Left cardiac atrium (tissue), 4 donors: ENCODE data around the gene GLP1R. TPM values are rescaled to one million over a fixed set of nuclear protein-coding genes. Genes with fewer than 3 reads are reported as not detected.

Source experiments
- ATAC-seq, 2 donors: fragments of 200-7000 bp; cut with Tn5 transposase; one replicate each; pipeline ENCODE4 v1.9.1; 2020; ENCODE audit warnings: mild to moderate bottlenecking in 2 of 2, moderate library complexity in 2 of 2
- DNase-seq: peaks from one replicate; pipeline ENCODE4 v3.0.0-alpha.2; 2020
- intact Hi-C, 2 donors: fragments of 100-400 bp; cut with DNase I; formaldehyde crosslinking; loops; one replicate each; pipeline versions ENCODE4 v1.14.1 to v1.15.1; 2022 to 2023
- total RNA-seq, 2 donors: library from RNA; stranded (reverse); fragmentation: NEBNext Ultra II Directional; extraction: Animal tissue kit (Norgen Biotek cat#: 25700); gene quantifications; one replicate each; pipeline ENCODE4 v1.2.1, GENCODE V29; 2021
- donor health status: DM: no; HTN: yes; CAD: no.
- donor health status: DM: no; HTN: yes; CAD: no; lungs with severe emphysema.
- donor health status: DM: yes; HTN: yes; CAD: no.
- donor health status: Dilated cardiomyopathy.

The GLP1R gene
- total RNA-seq, 2 donors from 2014 or later = 4.3 to 10.3 TPM

DNA sequence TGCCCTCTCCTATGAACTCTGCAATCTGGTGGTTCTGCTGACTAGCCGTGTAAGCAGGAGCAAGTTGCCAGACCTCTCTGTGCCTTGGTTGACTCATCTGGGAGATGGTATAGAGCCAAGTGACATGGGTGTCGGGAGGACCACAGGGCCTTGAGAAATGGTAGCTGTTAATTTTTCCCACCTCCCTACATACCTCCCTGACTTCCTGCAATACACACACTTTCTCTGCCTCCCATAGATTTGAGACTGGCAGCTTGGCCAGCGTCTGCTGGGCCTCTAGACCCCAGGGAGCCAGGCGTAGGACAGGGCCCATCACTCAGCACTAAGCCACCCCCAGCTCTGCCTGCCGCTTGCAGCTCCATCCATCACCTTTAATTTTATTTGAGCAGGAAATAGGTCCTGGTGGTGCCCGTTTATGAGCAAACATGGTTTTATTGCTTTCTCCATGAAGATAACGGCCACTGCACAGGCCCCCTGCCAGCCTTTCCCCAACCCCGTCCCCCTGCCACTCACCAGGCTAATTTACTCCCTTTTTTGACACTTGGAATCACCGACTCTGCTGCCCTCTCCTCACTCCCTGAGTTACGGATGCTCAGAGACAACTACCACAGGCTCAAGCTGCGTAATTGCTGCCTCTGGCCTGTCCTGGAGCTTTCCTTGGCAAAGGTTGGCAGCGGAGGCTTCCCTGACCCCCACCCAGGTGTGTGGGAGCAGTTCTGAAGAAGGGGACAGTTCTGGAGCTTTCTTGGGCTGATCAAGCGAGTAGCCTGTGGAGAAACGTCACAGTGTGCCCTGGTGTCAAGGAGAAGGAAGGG lies 11.1 kb downstream of the GLP1R start:
- ATAC-seq (no peak), DNase-seq (no peak)
- intact Hi-C loops = no loop called here

DNA sequence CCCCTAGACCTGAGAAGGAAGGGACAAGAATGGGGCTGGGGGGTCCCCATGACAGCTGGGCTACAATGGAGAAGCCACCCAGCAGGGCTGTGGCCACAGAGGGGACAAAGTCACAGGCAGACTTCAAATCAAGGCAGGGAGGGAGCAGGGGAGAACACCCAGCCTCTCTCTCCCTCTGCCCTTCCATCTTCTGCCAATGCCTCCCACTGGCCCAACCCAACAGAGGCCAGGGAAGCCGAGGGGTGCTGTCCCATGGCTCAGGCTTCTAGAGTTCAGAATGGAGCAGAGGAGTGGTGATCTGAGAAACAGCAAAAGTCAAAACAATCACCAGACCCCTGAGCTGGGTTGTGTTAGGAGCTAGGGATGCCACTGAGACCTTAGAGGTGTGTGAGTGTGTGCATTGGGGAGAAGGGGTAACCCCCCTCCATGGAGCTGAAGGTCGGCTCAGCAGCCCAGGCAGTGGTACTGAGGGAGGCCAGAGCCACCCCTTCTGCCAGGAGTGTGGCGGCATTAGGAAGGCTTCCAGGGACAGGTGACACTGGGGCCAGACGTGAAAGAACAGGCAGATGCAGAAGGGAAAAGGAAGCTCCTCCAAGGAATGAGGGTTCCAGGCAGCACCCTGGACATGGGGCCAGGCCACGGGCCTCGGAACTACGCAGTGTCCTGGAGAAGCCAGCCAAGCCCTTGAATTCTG lies 12.0 kb downstream of the GLP1R start:
- intact Hi-C loops = no loop called here
- DNase-seq = no peak
- ATAC-seq = no peak

DNA sequence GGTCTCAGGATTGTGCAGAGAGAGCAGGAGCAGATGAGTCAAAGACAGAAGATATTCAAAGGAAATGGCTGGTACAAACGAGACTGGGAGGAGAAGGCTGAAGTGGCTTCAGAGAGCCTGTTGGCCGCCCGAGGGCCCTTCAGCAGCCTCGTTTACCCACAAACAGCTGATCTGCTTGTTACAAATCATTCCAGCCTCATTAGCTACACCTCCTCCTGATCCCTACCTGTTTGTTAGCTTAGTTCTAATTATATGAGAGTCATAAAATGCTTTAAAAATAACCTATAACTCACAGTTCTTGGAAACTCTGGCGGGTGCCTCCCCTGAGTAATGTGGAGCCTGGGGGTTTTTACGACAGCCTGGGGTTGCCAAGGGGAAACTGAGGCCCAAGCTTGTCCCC lies 12.6 kb downstream of the GLP1R start:
- intact Hi-C loops = no loop called here
- no peak for ATAC-seq
- DNase-seq = no peak

GRCh38 chr6:39061588-39061987 lies 13.0 kb downstream of the GLP1R start:
- no peak for DNase-seq
- intact Hi-C loops = no loop called here
- ATAC-seq = no peak

GRCh38 chr6:39062014-39062740 lies 13.6 kb downstream of the GLP1R start:
- DNase-seq = no peak
- ATAC-seq = peak; percentile 21 to 70
- intact Hi-C loops = no loop called here

DNA sequence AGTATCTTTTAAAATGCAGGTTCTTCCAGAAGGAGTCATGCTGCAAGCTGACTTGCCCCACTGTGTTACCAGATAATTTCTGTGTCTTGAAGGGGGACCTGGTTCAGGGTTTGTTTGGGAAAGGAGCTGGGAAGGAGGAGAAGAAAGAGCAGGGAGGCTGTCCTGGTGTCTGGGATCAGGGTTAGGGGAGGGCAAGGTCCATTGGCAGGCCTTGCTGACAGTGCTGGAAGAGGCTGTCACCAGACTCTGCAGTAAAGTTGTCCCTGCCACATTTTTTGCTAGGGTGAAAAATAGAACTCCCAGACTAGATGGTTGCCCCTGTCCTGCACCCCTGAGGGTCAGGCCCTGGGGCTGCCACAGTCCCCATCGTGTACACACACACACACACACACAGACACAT lies 14.9 kb downstream of the GLP1R start:
- ATAC-seq = peak; percentile 11 to 56
- DNase-seq = no peak
- intact Hi-C loops = no loop called here

GRCh38 chr6:39065561-39065960 lies 17.0 kb downstream of the GLP1R start:
- intact Hi-C loops = no loop called here
- ATAC-seq (no peak), DNase-seq (peak; percentile 12)

DNA sequence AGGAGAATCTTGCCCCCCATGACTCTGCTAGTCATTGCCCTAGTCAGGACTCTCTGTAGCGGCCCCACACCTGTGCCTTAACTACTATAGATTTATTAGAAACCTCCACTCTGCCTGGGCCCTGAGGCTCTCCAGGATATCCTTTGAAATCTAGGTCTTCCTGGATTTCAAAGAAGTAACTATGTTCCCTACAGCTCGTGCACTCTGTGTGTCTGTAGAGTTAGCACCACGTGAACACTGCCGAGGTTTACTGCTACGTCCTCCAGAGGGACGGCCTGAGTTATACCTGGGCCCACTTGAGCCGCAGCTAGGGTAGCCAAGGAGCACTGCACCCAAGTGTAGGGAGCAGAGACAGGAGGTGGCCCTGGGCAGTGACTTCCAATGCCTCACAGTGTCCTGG lies 19.8 kb downstream of the GLP1R start:
- intact Hi-C loops = no loop called here
- DNase-seq (no peak), ATAC-seq (no peak)

DNA sequence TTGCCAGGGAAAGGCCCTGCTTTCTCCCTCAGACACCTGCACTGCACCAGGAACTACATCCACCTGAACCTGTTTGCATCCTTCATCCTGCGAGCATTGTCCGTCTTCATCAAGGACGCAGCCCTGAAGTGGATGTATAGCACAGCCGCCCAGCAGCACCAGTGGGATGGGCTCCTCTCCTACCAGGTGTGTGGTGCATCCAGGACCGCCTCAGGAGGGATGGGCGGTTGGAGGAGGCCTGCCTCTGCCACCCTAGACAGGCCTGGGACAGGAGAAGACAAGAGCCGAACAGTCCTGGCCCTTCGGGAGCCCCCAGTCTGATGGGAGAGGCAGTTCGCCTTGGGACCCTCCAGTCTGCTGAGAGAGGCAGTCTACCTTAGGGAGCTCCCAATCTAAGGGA lies 24.2 kb downstream of the GLP1R start:
- intact Hi-C loops = no loop called here
- no peak for ATAC-seq
- no peak for DNase-seq

DNA sequence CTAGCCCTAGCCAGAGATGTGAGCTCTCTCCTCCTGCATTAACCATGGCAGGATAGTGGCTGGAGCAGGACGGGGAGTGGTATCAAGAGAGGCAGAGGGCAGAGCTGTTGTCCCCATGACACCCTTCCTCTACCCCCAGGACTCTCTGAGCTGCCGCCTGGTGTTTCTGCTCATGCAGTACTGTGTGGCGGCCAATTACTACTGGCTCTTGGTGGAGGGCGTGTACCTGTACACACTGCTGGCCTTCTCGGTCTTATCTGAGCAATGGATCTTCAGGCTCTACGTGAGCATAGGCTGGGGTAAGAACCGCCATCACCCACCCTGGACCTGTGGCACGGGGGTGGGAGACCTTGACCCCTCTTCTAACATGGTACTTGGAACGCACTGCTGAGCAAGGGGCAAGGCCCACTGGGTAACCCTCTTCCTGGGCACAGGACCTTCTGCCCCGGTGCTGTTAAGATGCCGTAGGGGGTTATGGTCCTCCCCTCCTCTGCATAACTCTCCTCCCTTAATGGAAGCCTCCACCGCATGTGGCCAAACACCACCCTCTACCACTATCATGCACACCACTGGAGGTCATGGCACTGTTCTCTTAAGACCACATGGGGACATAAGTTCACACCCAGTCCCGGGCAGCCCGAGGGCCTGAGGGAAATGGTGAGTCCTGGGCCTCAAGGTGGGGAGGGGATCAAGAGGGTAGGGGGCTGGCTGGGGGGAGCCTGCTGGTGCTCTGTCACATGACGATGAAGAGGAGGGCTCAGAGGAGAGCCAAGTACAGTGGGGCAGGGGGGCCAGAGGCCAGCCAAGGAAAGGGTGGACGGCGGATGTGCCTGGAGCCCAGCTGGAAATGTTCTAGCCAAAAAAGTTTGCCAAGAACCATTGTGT lies 25.1 kb downstream of the GLP1R start:
- intact Hi-C loops = no loop called here
- ATAC-seq = peak in 1 of 2 donors; percentile 19
- DNase-seq = no peak

DNA sequence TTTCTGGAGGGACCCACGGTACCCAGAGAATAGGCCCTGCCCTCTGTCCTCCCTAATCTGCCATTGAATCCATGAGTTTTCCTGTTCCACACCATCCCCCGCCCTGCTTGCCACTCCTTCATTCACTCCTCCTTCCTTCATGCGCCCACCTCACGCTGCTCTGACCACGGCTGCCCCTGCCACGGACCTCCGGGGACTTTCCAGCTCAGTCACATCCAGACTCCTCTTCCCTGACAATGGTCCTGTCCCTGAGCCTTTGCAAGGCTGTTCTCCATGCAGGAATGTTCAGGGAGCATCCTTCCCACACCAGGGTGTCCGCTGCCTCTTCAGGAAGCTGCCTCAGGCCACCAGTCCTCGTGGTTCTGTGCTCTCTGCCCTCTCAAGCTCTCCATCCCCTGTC lies 25.9 kb downstream of the GLP1R start:
- intact Hi-C loops = no loop called here
- ATAC-seq (no peak), DNase-seq (no peak)

DNA sequence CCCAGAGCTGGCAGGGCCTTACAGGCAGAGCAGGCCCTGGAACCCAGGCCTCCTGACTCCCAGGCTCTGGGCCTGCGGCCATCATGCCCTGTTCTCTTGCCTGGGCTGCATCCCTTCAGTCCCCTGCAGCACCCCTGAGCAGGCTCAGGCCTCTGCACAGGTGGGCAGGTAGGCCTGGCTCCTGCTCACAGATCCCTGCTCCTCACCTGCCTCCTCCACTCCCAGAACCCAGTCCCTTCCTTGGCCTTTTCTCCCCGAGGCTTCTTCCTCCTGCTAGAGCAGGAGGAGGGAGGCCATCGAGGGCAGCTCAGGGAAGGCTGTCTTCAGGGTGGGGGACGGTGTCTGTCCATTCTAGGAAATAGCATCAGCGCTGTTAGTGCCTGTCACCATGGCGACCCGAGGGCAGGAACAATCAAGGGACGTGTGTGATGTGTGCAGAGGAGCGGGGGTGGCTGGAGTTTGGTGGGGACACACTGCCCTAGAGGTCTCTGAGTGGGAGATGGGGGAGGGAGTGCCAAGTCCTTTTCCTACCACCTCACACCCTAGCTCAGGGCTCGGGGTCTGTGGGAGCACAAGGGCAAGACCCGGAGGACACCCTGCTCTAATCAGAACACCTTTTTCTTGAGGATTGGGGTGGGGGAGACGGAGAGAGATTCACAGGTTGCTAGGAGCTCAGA lies 26.6 kb downstream of the GLP1R start:
- no peak for ATAC-seq
- no peak for DNase-seq
- intact Hi-C loops = no loop called here

GRCh38 chr6:39075807-39076622 lies 27.4 kb downstream of the GLP1R start:
- intact Hi-C loops = no loop called here
- no peak for DNase-seq
- ATAC-seq = no peak

- intact Hi-C loops = no loop called here
- DNase-seq (no peak), ATAC-seq (no peak)
Observed at GRCh38 chr6:39076623-39077535, 28.3 kb downstream of the GLP1R start.

GRCh38 chr6:39077882-39078594 lies 29.5 kb downstream of the GLP1R start:
- no peak for DNase-seq
- intact Hi-C loops = no loop called here
- ATAC-seq = no peak

DNA sequence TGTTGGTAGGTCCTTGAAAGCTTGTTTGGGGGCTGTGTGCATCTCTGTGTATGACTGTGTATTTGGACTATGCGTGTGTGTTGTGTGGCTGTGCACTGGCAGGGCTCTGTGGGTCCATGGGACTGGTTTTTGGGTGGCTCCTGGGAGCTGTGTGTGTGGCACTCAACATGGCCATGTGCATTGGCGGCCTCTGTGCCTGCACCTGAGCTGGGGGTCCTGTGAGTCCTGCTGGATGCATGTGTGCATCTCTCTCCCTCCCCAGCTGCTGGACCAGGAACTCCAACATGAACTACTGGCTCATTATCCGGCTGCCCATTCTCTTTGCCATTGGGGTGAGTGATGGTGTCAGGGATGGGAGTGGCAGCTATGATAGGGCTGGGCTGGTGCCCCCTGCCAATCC lies 30.1 kb downstream of the GLP1R start:
- DNase-seq (no peak), ATAC-seq (no peak)
- intact Hi-C loops = no loop called here
